Subcutaneous adipose tissue (tissue), 4 donors: ENCODE measurements around the gene ARHGEF9. TPM values are rescaled to one million over a fixed set of nuclear protein-coding genes. Genes with fewer than 3 reads are reported as not detected.

Experiments used
- CTCF ChIP-seq: fragments of 450-650 bp; IDR thresholded peaks from one replicate; pipeline ENCODE4 v1.5.1; 2016; ENCODE audit warnings: low read depth, mild to moderate bottlenecking, control low read depth, antibody characterized with exemption, moderate library complexity
- total RNA-seq, 4 donors: library from RNA; depleted of rRNA; stranded (reverse); fragments of >200 nt; gene quantifications; one replicate each; pipeline ENCODE4 v1.1.0, GENCODE V29; 2016

The ARHGEF9 gene
- total RNA-seq, 4 donors from 2014 or later: 8.8 to 21.7 (median 14.4) TPM

- TF ChIP-seq CTCF: no peak
Observed at GRCh38 chrX:63755892-63756291, 29.1 kb downstream of the ARHGEF9 start.

GRCh38 chrX:63754860-63755579 is 30.0 kb downstream of the ARHGEF9 start:
- TF ChIP-seq CTCF: no peak

- TF ChIP-seq CTCF: no peak
Observed at GRCh38 chrX:63754136-63754859, 30.7 kb downstream of the ARHGEF9 start.

- no peak for TF ChIP-seq CTCF
Observed at GRCh38 chrX:63751481-63751880, 33.5 kb downstream of the ARHGEF9 start.

GRCh38 chrX:63750811-63751210 is 34.2 kb downstream of the ARHGEF9 start:
- no peak for TF ChIP-seq CTCF

- no peak for TF ChIP-seq CTCF
Observed at GRCh38 chrX:63747331-63747730, 37.7 kb downstream of the ARHGEF9 start.

GRCh38 chrX:63746715-63747114 is 38.3 kb downstream of the ARHGEF9 start:
- no peak for TF ChIP-seq CTCF
